Measurements from ENCODE around the gene TIMM10.
"Not testable (repeated sequence)": the region's sequence is repeated elsewhere in the genome, so short reads cannot be mapped to it uniquely, and the experiment has no call there.

The TIMM10 gene

GRCh38 chr11:57543593-57543992 is 13.0 kb upstream of the TIMM10 start:
- no peak overlapping the region for H3K27ac ChIP-seq
- TF ChIP-seq CTCF (IDR thresholded peaks at IDR 0.05) (no peak), ZFX (IDR thresholded peaks at IDR 0.05; ENCODE audit: borderline replicate concordance) (no peak)

- no peak for TF ChIP-seq CTCF (IDR thresholded peaks at IDR 0.05)
- no peak for TF ChIP-seq ZFX (IDR thresholded peaks at IDR 0.05; ENCODE audit: borderline replicate concordance)
- H3K27ac ChIP-seq = no peak overlapping the region
These were observed 12.0 kb upstream of the TIMM10 start for GRCh38 chr11:57542582-57542981.

DNA sequence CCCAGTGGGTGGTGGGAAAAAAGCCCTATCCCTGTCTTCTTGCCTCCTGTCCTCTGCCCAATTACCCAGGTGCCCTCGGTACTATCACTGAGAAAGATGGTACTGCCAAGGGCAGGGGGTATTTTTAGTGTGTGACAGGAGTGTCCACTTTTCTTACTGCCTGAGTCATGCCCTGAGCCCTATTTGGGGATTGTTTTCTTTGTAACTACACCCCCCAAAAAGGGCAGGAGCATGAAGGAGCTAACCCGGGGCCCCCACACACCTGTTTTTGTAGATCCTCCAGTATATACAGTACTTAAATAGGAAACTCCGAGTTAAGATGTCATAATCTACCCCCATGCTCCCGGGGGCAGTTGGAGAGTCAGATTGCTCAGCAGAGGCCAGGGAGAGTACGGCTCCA is 10.6 kb upstream of the TIMM10 start:
- no peak overlapping the region for H3K27ac ChIP-seq
- no peak for TF ChIP-seq ZFX (IDR thresholded peaks at IDR 0.05; ENCODE audit: borderline replicate concordance)
- no peak for TF ChIP-seq CTCF (IDR thresholded peaks at IDR 0.05)

- TF ChIP-seq CTCF (IDR thresholded peaks at IDR 0.05) = no peak
- no peak for TF ChIP-seq ZFX (IDR thresholded peaks at IDR 0.05; ENCODE audit: borderline replicate concordance)
- no peak overlapping the region for H3K27ac ChIP-seq
These were observed 8.8 kb upstream of the TIMM10 start for GRCh38 chr11:57539342-57539741.

DNA sequence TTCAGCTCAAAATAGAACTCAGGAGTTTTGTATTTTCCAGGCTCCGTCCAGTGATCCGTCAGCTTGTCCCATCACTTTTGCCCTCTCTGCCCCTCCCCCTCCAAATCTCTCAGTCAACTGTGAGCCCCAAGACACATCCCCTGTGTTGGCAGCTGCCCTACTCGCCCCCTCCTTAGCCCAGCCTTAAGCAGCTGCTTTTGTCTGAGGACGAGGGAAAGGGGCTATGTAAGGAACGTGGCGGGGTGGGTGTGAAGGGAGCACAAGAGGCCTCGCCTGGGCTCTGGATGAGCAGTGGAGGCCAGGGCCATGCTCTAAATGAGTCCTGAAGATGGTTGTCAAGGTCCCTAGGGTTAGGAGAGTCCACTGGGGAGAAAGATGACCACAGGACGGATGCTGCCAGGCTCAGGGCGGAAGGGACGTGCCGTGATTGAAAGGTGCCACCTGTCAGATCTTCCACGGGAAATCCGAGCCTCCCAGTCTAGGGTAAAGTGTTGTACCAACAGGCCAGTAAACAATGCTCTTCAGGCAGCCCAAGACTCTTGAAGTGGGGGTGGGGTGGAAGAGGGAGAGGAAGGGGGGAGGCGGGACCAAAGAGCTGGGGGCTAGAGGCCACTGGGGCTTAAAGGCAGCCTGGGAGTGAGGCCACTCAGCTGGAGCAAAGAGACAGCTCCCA is 6.5 kb upstream of the TIMM10 start, which contains the start of gene SMTNL1:
SMTNL1 (plus strand) TSS at position 649 of the 673 bp plus-strand sequence. CDS start 5,048 bp downstream, outside the sequence.
- TF ChIP-seq CTCF (IDR thresholded peaks at IDR 0.05) (no peak), ZFX (IDR thresholded peaks at IDR 0.05; ENCODE audit: borderline replicate concordance) (no peak)

GRCh38 chr11:57534449-57534848 is 3.9 kb upstream of the TIMM10 start:
- not testable (repeated sequence) for H3K27ac ChIP-seq

More for the DNA sequence above, 6.5 kb upstream of the TIMM10 start, which contains the start of gene SMTNL1:
- H3K27ac ChIP-seq = no peak within 1 kb of the TSS

GRCh38 chr11:57530215-57530595 is 349 bp downstream of the TIMM10 start:
- TF ChIP-seq CTCF (IDR thresholded peaks at IDR 0.05) (no peak), ZFX (IDR thresholded peaks at IDR 0.05; ENCODE audit: borderline replicate concordance) (no peak)
- peak overlapping the region; percentile 76 for H3K27ac ChIP-seq

DNA sequence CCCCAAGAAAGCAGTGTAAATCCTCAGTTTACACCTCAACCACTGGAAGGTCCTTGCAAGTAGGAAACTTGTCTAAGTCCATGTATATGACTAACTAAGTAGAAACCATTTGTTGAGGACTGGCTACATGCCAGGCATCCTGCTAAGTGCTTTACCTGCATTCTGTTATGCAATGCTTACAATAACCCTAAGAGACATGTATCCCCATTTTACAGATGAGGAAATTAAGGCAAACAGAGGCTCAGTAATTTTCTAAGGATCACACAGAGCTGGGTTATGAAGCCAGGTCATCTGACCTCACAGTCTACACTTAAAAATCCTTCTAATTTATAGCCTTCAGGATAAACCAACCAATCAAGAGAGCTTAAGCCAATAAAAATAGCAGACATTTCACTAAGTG is 1.5 kb downstream of the TIMM10 start:
- TF ChIP-seq ZFX (IDR thresholded peaks at IDR 0.05; ENCODE audit: borderline replicate concordance) (no peak), CTCF (IDR thresholded peaks at IDR 0.05) (no peak)
- H3K27ac ChIP-seq = peak overlapping the region; percentile 76; the same call in 1 of the 2 replicates

Measured in 22Rv1 (cell line).